Measurements from ENCODE around the gene AMY1C. TPM values are rescaled to one million over a fixed set of nuclear protein-coding genes. Genes with fewer than 3 reads are reported as not detected.
"Not testable (repeated sequence)": the region's sequence is repeated elsewhere in the genome, so short reads cannot be mapped to it uniquely, and the experiment has no call there.

Gene AMY1C
- total RNA-seq, 1 experiment from 2014 or later, result not detected

- H3K9me3 Mint-ChIP-seq (ENCODE audit: unreplicated experiment); H3K4me3 Mint-ChIP-seq (ENCODE audit: unreplicated experiment); DNase-seq (ENCODE audit: unreplicated experiment); POLR2A ChIA-PET; H3K27ac Mint-ChIP-seq (ENCODE audit: low read depth, unreplicated experiment); CTCF ChIA-PET; BruUV-seq (replicated peaks); H3K36me3 Mint-ChIP-seq (ENCODE audit: insufficient read depth, unreplicated experiment); H3K4me1 Mint-ChIP-seq (ENCODE audit: insufficient read depth, unreplicated experiment); intact Hi-C loops (cut with micrococcal nuclease); H3K27me3 Mint-ChIP-seq (ENCODE audit: insufficient read depth, unreplicated experiment): not testable (repeated sequence)
Measured at GRCh38 chr1:103745040-103745439, 4.7 kb upstream of the AMY1C start.

GRCh38 chr1:103748273-103748672 is 1.4 kb upstream of the AMY1C start:
- intact Hi-C loops (cut with micrococcal nuclease); H3K4me3 Mint-ChIP-seq (ENCODE audit: unreplicated experiment); CTCF ChIA-PET: not testable (repeated sequence)

GRCh38 chr1:103761896-103762295 is 12.2 kb downstream of the AMY1C start:
- CTCF ChIA-PET, result no interaction called here
- POLR2A ChIA-PET, result no interaction called here
- Mint-ChIP-seq H3K27ac (ENCODE audit: low read depth, unreplicated experiment) (no peak overlapping the region), H3K36me3 (ENCODE audit: insufficient read depth, unreplicated experiment) (no peaks in the 10 kb centered on the region), H3K27me3 (ENCODE audit: insufficient read depth, unreplicated experiment) (peaks cover 12% of the 10 kb centered on the region), H3K4me3 (ENCODE audit: unreplicated experiment) (no peak overlapping the region), H3K4me1 (ENCODE audit: insufficient read depth, unreplicated experiment) (no peaks in the 10 kb centered on the region), H3K9me3 (ENCODE audit: unreplicated experiment) (no peaks in the 10 kb centered on the region)
- no TSS peak for BruUV-seq (replicated peaks)
- intact Hi-C loops (cut with micrococcal nuclease), result no loop called here
- no peak for TF ChIP-seq CTCF (IDR thresholded peaks at IDR 0.05; ENCODE audit: unreplicated experiment)
- DNase-seq (ENCODE audit: unreplicated experiment), result no peak

More at GRCh38 chr1:103748273-103748672, 1.4 kb upstream of the AMY1C start:
- BruUV-seq (replicated peaks); H3K36me3 Mint-ChIP-seq (ENCODE audit: insufficient read depth, unreplicated experiment); H3K4me1 Mint-ChIP-seq (ENCODE audit: insufficient read depth, unreplicated experiment); H3K9me3 Mint-ChIP-seq (ENCODE audit: unreplicated experiment); H3K27ac Mint-ChIP-seq (ENCODE audit: low read depth, unreplicated experiment); DNase-seq (ENCODE audit: unreplicated experiment); H3K27me3 Mint-ChIP-seq (ENCODE audit: insufficient read depth, unreplicated experiment); POLR2A ChIA-PET: not testable (repeated sequence)

- Mint-ChIP-seq H3K9me3 (ENCODE audit: unreplicated experiment) (no peaks in the 10 kb centered on the region), H3K4me1 (ENCODE audit: insufficient read depth, unreplicated experiment) (no peaks in the 10 kb centered on the region), H3K4me3 (ENCODE audit: unreplicated experiment) (no peak overlapping the region), H3K27me3 (ENCODE audit: insufficient read depth, unreplicated experiment) (peaks cover 16% of the 10 kb centered on the region), H3K36me3 (ENCODE audit: insufficient read depth, unreplicated experiment) (no peaks in the 10 kb centered on the region), H3K27ac (ENCODE audit: low read depth, unreplicated experiment) (no peak overlapping the region)
- DNase-seq (ENCODE audit: unreplicated experiment), result no peak
- BruUV-seq (replicated peaks), result no TSS peak
- intact Hi-C loops (cut with micrococcal nuclease), result no loop called here
- TF ChIP-seq CTCF (IDR thresholded peaks at IDR 0.05; ENCODE audit: unreplicated experiment), result no peak
- POLR2A ChIA-PET, result interaction anchor here (0.7 kb wide), 1 partner anchor 345 kb away, joined by 3 read pairs; no protein-coding TSS in a partner anchor
- CTCF ChIA-PET, result no interaction called here
Measured at GRCh38 chr1:103779932-103780331, 30.2 kb downstream of the AMY1C start.

GRCh38 chr1:103783944-103784377 is 34.3 kb downstream of the AMY1C start:
- Mint-ChIP-seq H3K27me3 (ENCODE audit: insufficient read depth, unreplicated experiment) (peaks cover 16% of the 10 kb centered on the region), H3K9me3 (ENCODE audit: unreplicated experiment) (no peaks in the 10 kb centered on the region), H3K4me3 (ENCODE audit: unreplicated experiment) (no peak overlapping the region), H3K36me3 (ENCODE audit: insufficient read depth, unreplicated experiment) (no peaks in the 10 kb centered on the region), H3K27ac (ENCODE audit: low read depth, unreplicated experiment) (no peak overlapping the region), H3K4me1 (ENCODE audit: insufficient read depth, unreplicated experiment) (no peaks in the 10 kb centered on the region)
- TF ChIP-seq CTCF (IDR thresholded peaks at IDR 0.05; ENCODE audit: unreplicated experiment), result no peak
- no peak for DNase-seq (ENCODE audit: unreplicated experiment)
- ChIA-PET POLR2A (no interaction called here), CTCF (no interaction called here)
- no TSS peak for BruUV-seq (replicated peaks)
- intact Hi-C loops (cut with micrococcal nuclease), result no loop called here

Measured in MCF 10A (cell line).